Measurements from ENCODE around the gene CSAD.

DNA sequence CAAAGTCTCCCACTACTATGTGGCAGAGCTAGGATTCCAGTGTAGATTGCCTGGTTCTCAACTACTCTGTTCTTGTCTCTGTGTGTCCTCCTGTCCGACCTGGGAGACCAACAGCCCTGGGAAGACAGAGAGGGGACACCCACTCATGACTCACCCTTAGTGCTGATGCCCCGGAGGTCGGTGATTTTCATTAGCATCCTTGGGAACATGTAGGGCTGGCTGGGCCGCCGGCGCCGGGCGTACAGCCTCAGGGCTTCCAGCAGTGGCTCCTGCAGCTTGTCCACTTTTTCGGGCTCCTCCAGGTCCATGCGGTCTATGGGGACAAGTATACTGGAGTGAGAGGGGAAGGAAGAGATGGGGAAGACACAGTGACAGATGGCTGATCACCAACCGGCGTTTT, 32.2 kb upstream of the CSAD start:
- TF ChIP-seq, protein P1, sequence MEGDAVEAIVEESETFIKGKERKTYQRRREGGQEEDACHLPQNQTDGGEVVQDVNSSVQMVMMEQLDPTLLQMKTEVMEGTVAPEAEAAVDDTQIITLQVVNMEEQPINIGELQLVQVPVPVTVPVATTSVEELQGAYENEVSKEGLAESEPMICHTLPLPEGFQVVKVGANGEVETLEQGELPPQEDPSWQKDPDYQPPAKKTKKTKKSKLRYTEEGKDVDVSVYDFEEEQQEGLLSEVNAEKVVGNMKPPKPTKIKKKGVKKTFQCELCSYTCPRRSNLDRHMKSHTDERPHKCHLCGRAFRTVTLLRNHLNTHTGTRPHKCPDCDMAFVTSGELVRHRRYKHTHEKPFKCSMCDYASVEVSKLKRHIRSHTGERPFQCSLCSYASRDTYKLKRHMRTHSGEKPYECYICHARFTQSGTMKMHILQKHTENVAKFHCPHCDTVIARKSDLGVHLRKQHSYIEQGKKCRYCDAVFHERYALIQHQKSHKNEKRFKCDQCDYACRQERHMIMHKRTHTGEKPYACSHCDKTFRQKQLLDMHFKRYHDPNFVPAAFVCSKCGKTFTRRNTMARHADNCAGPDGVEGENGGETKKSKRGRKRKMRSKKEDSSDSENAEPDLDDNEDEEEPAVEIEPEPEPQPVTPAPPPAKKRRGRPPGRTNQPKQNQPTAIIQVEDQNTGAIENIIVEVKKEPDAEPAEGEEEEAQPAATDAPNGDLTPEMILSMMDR (IDR thresholded peaks at IDR 0.05; ENCODE audit: poor library complexity), result no peak
- no peak for TF ChIP-seq EZH2phosphoT487 (IDR thresholded peaks at IDR 0.05; ENCODE audit: low read depth, severe bottlenecking, unreplicated experiment)

All from hepatocyte (in vitro differentiated cells).